SK-N-SH treated with all-trans-retinoic acid at 6 μM for 48 hours (cell line): ENCODE measurements around the gene PIGN.

Experiments
- ATAC-seq: fragments of 200-7000 bp; cut with Tn5 transposase; 3 replicates; pipeline ENCODE4 v1.9.1; 2020; ENCODE audit warnings: mild to moderate bottlenecking, moderate library complexity
- ARNTL ChIP-seq: fragments of 450-650 bp; formaldehyde crosslinking; IDR thresholded peaks from 2 replicates; pipeline ENCODE4 v1.5.0; 2020; ENCODE audit warnings: low read depth, mild to moderate bottlenecking, moderate library complexity, borderline replicate concordance
- CREB5 ChIP-seq: fragments of 250-450 bp; sonication (Bioruptor Pico); IDR thresholded peaks from 2 replicates; pipeline ENCODE4 v1.5.1; 2020; ENCODE audit warnings: low read depth, mild to moderate bottlenecking, moderate library complexity
- CSDC2 ChIP-seq: fragments of 250-450 bp; sonication (Bioruptor Pico); IDR thresholded peaks from 2 replicates; pipeline ENCODE4 v1.5.0; 2020; ENCODE audit warnings: mild to moderate bottlenecking, moderate library complexity
- ESRRG ChIP-seq: fragments of 250-450 bp; sonication (Bioruptor Pico); IDR thresholded peaks from 2 replicates; pipeline ENCODE4 v1.6.1; 2021; ENCODE audit warnings: mild to moderate bottlenecking
- GLIS3 ChIP-seq: fragments of 250-450 bp; sonication (Bioruptor Pico); IDR thresholded peaks from 2 replicates; pipeline ENCODE4 v1.5.0; 2020; ENCODE audit warnings: mild to moderate bottlenecking, moderate library complexity
- ISL1 ChIP-seq: fragments of 250-450 bp; sonication (Bioruptor Pico); IDR thresholded peaks from 2 replicates; pipeline ENCODE4 v2.1.2; 2022; ENCODE audit warnings: mild to moderate bottlenecking, moderate library complexity
- OSR1 ChIP-seq: fragments of 250-450 bp; sonication (Bioruptor Pico); IDR thresholded peaks from 2 replicates; pipeline ENCODE4 v1.8.0; 2022; ENCODE audit warnings: moderate library complexity, mild to moderate bottlenecking, inconsistent platforms
- POU6F1 ChIP-seq: fragments of 250-450 bp; sonication (Bioruptor Pico); IDR thresholded peaks from 2 replicates; pipeline ENCODE4 v1.8.0; 2021; ENCODE audit warnings: low read depth, mild to moderate bottlenecking, moderate library complexity, borderline replicate concordance
- PPARA ChIP-seq: fragments of 250-450 bp; sonication (Bioruptor Pico); IDR thresholded peaks from 2 replicates; pipeline ENCODE4 v1.5.0; 2020; ENCODE audit warnings: mild to moderate bottlenecking, borderline replicate concordance
- RARB ChIP-seq: fragments of 250-450 bp; sonication (Bioruptor Pico); IDR thresholded peaks from 2 replicates; pipeline ENCODE4 v1.8.0; 2021; ENCODE audit warnings: mild to moderate bottlenecking, moderate library complexity
- SNAI2 ChIP-seq: fragments of 250-450 bp; sonication (Bioruptor Pico); IDR thresholded peaks from 2 replicates; pipeline ENCODE4 v1.5.0; 2020; ENCODE audit warnings: mild to moderate bottlenecking, moderate library complexity
- TCF4 ChIP-seq: fragments of 250-450 bp; sonication (Bioruptor Pico); IDR thresholded peaks from 2 replicates; pipeline ENCODE4 v1.8.0; 2021; ENCODE audit warnings: mild to moderate bottlenecking, moderate library complexity, borderline replicate concordance
- TOX ChIP-seq: fragments of 250-450 bp; sonication (Bioruptor Pico); IDR thresholded peaks from 2 replicates; pipeline ENCODE4 v1.8.0; 2021; ENCODE audit warnings: mild to moderate bottlenecking, moderate library complexity, borderline replicate concordance
- TSHZ2 ChIP-seq: fragments of 250-450 bp; sonication (Bioruptor Pico); IDR thresholded peaks from 2 replicates; pipeline ENCODE4 v1.5.0; 2020; ENCODE audit warnings: mild to moderate bottlenecking, moderate library complexity
- ZC3H10 ChIP-seq: fragments of 250-450 bp; sonication (Bioruptor Pico); IDR thresholded peaks from 2 replicates; pipeline ENCODE4 v1.5.1; 2021; ENCODE audit warnings: mild to moderate bottlenecking, moderate library complexity
- ZFP3 ChIP-seq: fragments of 250-450 bp; sonication (Bioruptor Pico); IDR thresholded peaks from 2 replicates; pipeline ENCODE4 v1.5.0; 2020; ENCODE audit warnings: mild to moderate bottlenecking, moderate library complexity
- ZFP30 ChIP-seq: fragments of 450-650 bp; formaldehyde crosslinking; IDR thresholded peaks from 2 replicates; pipeline ENCODE4 v1.5.0; 2022; ENCODE audit warnings: mild to moderate bottlenecking, moderate library complexity
- ZNF565 ChIP-seq: fragments of 450-650 bp; formaldehyde crosslinking; conservative IDR thresholded peaks from 2 replicates; pipeline ENCODE4 v1.5.0; 2020; ENCODE audit warnings: low read depth, mild to moderate bottlenecking, moderate library complexity
- ZNF70 ChIP-seq: fragments of 450-650 bp; formaldehyde crosslinking; IDR thresholded peaks from 2 replicates; pipeline ENCODE4 v1.5.0; 2020; ENCODE audit warnings: mild to moderate bottlenecking, moderate library complexity
- ZNF8 ChIP-seq: fragments of 450-650 bp; formaldehyde crosslinking; IDR thresholded peaks from 2 replicates; pipeline ENCODE4 v1.5.0; 2020; ENCODE audit warnings: mild to moderate bottlenecking, moderate library complexity

The PIGN gene

GRCh38 chr18:61995618-61996017, 191.2 kb downstream of the PIGN start:
- TF ChIP-seq ZNF70 (no peak), ZFP3 (no peak), PPARA (no peak), ZC3H10 (no peak), CSDC2 (no peak), CREB5 (CRISPR knock-in tag) (no peak), GLIS3 (CRISPR knock-in tag) (no peak), ZNF565 (CRISPR knock-in tag) (no peak), TOX (CRISPR knock-in tag) (no peak), ARNTL (CRISPR knock-in tag) (no peak), ISL1 (no peak), POU6F1 (CRISPR knock-in tag) (no peak), ZFP30 (CRISPR knock-in tag) (no peak), TCF4 (CRISPR knock-in tag) (no peak), OSR1 (CRISPR knock-in tag) (no peak), RARB (no peak), ESRRG (CRISPR knock-in tag) (no peak), SNAI2 (CRISPR knock-in tag) (no peak)
- TF ChIP-seq, all 23 proteins: peak for 0
- no peak for ATAC-seq

- TF ChIP-seq ESRRG (CRISPR knock-in tag) (no peak), CREB5 (CRISPR knock-in tag) (no peak), RARB (no peak), ARNTL (CRISPR knock-in tag) (no peak), ZNF8 (no peak), TSHZ2 (no peak), GLIS3 (CRISPR knock-in tag) (no peak), POU6F1 (CRISPR knock-in tag) (no peak)
- no peak for ATAC-seq
Observed at GRCh38 chr18:61993831-61994230, 193.0 kb downstream of the PIGN start.

GRCh38 chr18:61992923-61993322, 193.9 kb downstream of the PIGN start:
- peak; percentile 80 for ATAC-seq
- TF ChIP-seq OSR1 (CRISPR knock-in tag) (no peak), ZNF8 (no peak), CSDC2 (no peak), RARB (no peak), ISL1 (peak; percentile 69), ZNF70 (no peak), ESRRG (CRISPR knock-in tag) (no peak), POU6F1 (CRISPR knock-in tag) (no peak)
